CD4-positive, alpha-beta T cell treated with Interleukin-12 subunit alpha and Interleukin-12 subunit beta, for 1 hour (primary cell): ENCODE data around the gene FLVCR1.
"Not testable (repeated sequence)": the region's sequence is repeated elsewhere in the genome, so short reads cannot be mapped to it uniquely, and the experiment has no call there.

Experiments
- DNase-seq: peaks from one replicate; pipeline ENCODE4 v3.0.0-alpha.2; 2020

The FLVCR1 gene

DNA sequence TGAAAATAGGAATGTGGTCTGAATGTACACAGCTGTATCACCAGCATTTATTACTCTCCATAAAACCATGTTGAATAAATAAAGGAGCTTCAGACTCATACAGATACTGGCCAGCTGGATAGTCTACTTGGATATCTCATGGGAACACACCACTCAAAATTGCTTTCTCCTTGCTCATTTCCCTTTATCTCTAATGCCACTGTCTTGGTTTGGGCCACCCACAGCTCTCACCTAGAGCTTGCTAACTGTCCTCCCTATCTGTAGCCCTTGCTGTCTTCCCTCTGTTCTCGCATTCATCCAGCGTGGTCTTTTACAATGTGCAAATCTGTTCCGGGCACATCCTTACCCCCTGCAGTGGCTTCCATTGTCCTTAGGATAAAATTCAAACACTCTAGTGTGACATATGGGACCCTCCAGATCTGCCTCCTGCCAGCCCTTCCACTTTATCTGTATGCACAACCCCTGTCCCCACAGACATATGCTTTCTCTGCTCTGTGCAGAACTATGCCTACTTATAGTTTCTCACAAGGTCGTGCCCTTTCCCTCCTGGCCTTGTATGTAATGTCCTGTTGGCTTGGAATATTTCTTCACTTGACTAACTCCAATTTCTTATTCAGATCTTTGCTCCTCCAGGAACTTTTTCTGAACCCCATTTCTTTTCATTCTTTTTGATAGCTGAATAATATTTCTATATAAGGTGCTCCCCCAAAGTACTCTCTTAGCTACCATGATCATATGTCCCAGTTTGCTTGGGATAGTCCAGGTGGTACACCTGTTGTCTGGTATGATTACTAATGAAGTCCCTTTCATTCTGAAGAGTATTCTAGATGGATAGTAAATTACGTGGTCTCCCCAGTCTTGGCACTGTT, 2.9 kb downstream of the FLVCR1 start:
- no peak for DNase-seq

DNA sequence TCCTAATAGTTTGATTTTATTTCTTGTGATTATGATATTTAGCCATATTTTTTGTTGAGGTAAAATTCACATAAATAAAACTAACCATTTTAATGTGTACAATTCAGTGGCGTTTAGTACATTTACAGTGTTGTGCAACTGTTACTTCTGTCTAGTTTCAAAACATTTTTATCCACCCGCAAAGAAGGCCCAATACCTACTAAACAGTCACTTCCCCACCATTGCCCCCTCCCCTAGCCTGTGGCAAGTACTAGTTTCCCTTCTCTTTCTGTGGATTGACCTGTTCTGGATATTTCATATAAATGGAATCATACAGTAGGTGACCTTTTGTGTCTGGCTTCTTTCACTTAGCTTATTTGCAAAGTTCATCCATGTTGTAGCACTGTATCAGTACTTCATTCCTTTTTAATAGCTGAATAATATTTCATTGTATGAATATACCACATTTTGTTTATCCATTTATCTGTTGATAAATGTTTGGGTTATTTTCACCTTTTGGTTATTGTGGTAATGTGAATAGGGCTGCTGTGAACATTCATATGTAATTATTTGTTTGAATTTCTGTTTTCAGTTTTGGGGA, 4.1 kb downstream of the FLVCR1 start:
- DNase-seq, result no peak

DNA sequence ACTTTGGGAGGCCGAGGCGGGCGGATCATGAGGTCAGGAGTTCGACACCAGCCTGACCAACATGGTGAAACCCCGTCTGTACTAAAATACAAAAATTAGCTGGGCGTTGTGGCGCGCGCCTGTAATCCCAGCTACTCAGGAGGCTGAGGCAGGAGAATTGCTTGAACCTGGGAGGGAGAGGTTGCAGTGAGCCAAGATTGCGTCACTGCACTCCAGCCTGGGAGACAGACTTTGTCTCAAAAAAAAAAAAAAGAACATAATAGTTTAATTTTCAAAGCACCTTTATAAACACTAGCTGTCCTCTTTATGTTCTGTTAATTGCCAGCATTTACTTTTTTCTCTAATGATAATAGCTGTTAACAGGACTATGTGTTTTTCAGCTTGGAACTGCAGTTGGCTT, 5.3 kb downstream of the FLVCR1 start:
- DNase-seq, result not testable (repeated sequence)

DNA sequence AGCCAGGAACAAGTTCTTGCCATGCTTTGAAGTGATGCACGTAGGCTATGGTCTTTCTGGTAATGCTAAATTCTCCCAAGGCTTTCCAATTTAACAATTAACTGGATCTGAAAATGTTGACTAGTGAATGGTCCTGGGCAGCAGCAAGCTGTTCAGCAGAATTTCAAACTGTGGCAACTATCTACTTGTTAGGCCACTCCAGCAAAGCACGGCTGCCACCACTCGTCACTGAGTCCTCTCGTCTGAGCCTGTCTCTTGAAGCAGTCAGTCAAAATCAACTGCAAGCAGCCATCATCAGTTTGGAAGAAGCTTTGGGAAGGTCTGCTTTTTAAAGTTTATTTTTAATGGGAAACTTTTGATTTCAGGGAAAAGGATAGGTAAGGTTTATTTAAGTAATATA, 6.1 kb downstream of the FLVCR1 start:
- no peak for DNase-seq

DNA sequence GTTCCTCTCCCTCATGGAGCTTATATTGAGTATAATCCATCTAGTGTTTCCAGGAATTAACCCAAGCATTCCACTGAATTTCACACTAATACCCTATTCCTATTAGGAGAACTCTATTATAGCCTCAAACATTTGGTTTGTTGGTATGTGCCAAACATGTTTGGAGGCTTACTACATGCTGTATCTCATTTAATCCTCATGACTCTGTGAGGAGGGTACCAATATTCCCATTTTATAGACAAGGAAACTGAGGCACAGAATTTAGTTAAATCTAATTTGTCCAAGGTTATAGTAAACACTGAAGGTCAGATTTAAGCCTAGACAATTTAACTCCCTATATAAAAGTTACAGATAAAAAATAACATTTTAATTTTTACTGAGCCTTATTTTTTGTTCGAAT, 9.1 kb downstream of the FLVCR1 start:
- DNase-seq, result no peak

DNA sequence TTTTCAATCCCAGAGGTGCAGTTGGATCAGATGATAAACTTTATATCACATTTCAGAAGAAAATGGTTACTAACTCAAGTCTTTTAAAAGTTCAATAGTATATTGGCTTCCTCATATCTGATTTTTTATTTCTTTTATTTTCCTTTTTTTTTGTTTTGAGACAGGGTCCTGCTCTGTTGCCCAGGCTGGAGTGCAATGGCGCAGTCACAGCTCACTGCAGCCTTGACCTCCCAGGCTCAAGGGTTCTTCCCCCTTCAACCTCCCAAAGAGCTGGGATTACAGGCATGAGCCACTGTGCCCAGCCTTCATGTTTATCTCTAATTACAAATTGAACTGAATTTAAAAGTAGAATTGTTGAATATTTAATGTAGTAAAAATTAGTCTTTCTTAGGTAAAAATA, 13.9 kb downstream of the FLVCR1 start:
- no peak for DNase-seq

DNA sequence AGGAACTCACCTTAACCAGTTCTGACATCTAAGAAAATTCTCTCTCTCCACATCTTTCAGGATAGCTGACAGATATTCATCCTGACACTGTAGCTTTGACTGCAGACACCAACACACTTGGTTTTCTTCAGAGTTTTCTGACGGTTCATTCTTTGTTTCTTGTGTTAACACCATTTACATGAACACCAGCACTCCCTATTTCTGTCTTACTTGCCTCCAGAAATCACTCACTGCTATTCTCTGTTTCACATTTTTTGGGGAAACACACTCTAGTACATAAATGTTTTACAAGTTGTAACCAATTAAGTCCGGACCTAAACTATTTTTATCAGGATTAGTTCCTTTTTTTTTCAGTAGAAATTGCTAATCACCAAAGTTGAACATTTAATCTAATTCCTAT, 15.4 kb downstream of the FLVCR1 start:
- no peak for DNase-seq

DNA sequence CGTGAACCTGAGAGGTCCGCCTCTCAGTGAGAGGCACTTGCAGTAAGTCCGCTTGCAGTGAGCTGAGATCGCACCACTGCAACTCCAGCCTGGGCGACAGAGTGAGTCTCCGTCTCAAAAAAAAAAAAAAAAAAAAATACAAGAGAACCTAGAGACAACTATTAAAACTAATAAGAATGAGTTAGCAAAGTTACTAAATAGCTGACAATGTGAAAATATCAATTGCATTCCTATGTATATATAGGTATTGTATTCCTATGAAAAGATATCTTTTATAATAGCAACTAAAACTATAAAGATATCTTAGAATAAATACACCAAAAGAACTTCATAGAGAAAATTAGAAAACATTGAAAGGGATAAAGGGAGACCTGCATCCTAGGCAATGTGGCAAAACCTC, 20.3 kb downstream of the FLVCR1 start:
- DNase-seq, result no peak

DNA sequence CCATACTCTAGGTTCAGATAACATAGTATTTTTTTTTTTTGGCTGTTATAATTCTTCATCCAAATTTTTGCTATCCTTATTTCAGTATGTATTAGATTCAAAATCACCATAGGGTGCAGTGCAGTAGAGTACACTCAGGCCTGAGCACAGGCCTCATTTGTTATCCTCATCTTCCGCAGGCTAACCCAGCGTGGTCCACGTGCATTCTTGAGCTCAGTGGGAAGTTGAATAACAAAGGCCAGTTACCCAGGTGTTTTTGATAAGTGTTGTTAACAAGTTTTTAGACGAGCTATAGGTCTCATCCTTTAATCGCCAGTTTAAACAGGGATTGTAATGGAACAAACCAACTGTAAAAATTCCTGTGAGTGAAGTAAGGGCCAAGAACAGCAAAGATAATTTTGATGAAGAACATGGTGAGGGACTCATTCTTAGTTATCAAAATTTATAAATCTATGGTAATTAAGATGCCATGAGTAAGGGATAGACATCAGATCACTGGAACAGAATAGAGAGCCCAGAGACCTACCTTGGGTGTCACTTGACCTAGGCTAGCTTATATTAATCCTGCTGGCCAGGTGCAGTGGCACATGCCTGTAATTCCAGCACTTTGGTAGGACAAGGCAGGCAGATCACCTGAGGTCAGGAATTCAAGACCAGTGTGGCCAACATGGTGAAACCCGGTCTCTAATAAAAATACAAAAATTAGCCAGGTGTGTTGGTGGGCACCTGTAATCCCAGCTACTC, 22.0 kb downstream of the FLVCR1 start:
- DNase-seq, result no peak

DNA sequence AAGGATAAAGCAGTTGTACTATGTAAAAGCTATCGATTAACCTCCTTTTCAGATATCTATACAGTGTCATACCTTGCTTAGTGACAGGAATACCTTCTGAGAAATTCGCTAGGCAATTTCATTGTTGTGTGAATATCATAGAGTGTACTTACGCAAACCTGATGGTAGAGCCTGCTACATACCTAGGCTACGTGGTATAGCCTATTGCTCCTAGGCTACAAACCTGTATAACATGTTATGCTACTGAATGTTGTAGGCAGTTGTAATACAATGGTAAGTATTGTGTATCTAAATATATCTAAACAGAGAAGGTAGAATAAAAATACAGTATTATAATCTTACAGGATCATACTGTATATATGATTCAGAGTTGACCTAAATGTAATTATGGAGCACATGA, 26.5 kb downstream of the FLVCR1 start:
- DNase-seq, result no peak

DNA sequence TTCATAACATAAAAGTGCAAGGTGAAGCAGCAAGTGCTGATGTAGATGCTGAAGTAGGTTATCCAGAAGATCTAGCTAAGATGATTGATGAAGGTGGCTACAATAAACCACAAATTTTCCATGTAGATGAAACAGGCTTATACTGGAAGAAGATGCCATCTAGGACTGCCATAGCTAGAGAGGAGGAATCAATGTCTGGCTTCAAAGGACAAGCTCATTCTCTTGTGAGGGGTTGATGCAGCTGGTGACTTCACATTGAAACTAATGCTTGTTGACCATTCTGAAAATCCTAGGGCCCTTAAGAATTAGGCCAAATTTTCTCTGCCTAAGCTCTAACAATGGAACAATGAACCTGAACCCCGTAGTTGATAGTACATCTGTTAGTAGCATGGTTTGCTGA, 34.0 kb downstream of the FLVCR1 start:
- DNase-seq, result no peak

DNA sequence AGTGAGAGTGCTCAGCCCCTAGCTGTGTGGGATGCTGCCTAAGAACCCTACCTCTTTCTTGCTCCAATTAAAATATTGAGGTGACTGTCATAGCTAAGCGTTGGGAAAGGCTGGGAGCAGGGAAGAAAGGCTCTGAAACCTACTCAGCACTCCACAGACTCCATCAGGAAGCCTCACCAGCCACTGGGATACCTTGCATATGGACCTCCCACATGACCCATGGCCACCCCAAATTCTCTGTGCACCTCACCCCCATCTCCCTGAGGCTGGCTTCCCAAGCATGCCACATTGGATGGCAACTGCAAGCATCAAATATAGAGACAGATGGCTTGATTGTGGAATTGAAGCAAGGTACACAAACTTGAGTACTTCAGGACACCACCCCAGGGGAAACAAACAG, 41.8 kb downstream of the FLVCR1 start:
- DNase-seq, result no peak

DNA sequence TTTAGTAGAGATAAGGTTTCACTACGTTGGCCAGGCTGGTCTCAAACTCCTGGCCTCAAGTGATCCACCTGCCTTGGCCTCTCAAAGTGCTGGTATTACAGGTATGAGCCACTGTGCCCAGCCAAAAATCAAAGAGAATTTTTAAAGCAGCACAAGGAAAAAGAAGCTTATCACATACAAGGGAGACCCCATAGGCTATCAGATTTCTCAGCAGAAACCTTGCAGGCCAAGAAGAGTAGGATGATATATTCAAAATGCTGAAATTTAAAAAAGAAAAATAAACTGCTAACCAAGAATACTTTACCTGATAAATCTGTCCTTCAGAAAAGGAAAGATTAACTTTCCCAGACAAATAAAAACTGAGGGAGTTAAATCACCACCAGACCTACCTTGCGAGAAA, 43.2 kb downstream of the FLVCR1 start:
- no peak for DNase-seq

DNA sequence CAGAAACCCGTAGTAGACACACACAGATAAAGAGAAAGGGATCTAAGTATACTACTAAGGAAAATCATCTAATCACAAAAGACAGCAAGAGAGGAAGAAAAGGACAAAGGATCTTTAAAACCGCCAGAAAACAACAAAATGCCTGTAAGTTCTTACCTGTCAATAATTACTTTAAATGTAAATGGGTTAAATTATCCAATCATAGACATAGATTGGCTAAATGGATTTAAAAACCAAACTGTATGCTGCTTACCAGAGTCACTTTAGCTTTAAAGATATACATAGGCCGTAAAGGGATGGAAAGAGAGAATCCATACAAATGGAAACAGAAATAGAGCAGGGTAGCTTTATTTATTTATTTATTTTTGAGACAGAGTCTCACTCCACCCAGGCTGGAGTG, 44.0 kb downstream of the FLVCR1 start:
- DNase-seq, result no peak

DNA sequence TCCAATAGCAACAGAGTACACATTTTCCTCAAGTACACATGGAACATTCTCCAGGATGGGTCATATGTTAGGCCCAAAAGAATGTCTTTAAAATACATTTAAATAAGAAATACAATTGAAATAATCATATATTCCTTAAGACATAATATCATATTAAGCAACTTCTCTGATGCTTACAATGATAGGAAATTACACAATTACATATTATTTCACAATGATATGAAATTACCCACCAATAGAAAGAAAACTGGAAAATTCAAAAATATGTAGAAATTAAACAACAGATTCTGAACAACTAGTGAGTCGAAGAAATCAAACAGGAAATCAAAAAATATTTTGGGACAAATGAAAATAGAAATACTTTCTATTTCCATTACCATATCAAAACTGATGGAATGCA, 45.6 kb downstream of the FLVCR1 start:
- DNase-seq, result no peak

DNA sequence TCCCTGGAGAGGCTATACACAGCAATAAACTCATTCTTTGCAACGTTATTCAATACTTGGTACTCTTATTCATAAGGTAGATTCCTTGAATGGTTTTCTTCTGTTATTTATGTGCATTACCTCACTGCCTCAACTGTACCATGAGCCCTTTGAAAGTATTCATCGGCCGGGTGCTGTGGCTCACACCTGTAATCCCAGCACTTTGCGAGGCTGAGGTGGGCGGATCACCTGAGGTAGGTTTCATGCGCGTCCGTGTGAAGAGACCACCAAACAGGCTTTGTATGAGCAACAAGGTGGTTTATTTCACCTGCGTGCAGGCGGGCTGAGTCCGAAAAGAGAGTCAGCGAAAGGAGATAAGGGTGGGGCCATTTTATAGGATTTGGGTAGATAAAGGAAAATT, 50.0 kb downstream of the FLVCR1 start:
- not testable (repeated sequence) for DNase-seq

DNA sequence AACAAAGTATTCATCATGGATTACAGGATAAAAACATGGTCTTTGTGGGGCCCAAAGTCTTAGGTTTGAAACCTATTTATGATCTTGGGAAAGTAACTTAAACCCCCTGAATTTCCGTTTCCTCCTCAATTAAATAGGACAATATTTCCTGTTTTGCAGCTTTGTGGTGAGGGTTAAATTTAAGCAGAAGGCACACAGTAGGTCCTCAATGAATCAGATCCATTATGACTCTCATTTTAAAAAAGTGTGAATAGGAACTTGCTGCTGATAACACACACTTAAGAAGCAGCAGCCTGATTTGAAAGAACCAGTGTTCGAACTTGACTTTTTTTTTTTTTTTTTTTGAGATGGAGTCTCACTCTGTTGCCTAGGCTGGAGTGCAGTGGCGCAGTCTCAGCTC, 50.9 kb downstream of the FLVCR1 start:
- DNase-seq, result no peak

DNA sequence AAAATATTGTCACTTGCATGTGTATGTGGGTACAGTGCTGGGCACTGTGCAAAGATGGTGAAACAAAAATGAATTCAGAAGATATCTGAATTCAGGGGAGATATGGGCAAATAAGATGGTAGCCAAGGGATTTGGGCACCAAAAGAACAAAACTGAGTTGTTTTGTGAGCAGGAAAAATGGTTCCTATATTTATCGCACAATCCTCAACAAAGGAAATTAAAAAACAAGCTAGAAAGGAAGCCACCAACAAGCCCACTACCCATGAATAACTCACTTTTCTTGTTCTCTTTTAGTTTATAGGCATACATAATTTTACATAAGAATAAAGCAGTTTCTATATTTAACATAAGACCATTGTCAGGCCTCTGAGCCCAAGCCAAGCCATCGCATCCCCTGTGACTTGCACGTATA, 51.6 kb downstream of the FLVCR1 start:
- no peak for DNase-seq

DNA sequence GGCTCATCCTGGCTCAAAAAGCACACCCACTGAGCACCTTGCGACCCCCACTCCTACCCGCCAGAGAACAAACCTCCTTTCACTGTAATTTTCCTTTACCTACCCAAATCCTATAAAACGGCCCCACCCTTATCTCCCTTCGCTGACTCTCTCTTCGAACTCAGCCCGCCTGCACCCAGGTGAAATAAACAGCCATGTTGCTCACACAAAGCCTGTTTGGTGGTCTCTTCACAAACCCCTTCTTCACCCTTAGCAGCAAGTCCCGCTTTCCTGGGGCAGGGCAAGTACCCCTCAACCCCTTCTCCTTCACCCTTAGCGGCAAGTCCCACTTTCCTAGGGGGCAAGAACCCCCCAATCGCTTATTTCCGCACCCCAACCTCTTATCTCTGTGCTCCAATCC, 52.1 kb downstream of the FLVCR1 start:
- DNase-seq, result not testable (repeated sequence)

DNA sequence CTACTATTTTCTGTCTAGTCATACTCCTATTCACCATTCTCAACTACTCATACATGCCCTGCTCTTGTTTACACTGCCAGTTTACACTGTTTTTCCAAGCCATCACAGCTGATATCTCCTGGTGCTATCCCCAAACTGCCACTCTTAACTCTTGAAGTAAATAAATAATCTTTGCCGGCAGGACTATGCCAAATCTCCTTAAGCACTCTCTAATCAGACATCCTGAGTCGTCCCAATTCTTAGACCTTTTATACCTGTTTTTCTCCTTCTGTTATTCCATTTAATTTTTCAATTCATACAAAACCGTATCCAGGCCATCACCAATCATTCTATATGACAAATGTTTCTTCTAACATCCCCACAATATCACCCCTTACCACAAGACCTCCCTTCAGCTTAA, 55.6 kb downstream of the FLVCR1 start:
- DNase-seq, result not testable (repeated sequence)

DNA sequence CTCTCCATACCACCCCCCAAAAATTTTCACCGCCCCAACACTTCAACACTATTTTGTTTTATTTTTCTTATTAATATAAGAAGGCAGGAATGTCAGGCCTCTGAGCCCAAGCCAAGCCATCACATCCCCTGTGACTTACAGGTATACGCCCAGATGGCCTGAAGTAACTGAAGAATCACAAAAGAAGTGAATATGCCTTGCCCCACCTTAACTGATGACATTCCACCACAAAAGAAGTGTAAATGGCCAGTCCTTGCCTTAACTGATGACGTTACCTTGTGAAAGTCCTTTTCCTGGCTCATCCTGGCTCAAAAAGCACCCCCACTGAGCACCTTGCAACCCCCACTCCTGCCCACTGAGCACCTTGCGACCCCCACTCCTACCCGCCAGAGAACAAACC, 56.0 kb downstream of the FLVCR1 start:
- not testable (repeated sequence) for DNase-seq

DNA sequence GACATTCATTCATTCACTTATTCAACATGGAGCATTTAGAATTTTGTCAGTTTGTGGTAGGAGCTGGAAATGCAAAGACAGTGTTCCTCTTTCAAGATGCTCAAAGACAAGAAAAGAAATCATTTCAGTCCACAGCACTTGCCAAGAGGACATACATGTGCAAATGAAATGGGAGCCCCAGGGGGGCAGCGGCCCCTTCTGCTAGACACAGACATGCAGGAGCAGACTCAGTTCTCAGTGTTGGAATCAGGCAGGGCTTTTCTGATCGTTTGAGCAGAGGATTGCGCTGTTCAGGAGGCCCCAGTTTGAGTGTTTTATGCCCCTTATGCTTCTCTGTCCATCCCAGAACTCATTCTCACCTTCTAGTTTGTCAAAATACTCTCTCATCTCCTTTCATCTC, 56.7 kb downstream of the FLVCR1 start:
- DNase-seq, result no peak

DNA sequence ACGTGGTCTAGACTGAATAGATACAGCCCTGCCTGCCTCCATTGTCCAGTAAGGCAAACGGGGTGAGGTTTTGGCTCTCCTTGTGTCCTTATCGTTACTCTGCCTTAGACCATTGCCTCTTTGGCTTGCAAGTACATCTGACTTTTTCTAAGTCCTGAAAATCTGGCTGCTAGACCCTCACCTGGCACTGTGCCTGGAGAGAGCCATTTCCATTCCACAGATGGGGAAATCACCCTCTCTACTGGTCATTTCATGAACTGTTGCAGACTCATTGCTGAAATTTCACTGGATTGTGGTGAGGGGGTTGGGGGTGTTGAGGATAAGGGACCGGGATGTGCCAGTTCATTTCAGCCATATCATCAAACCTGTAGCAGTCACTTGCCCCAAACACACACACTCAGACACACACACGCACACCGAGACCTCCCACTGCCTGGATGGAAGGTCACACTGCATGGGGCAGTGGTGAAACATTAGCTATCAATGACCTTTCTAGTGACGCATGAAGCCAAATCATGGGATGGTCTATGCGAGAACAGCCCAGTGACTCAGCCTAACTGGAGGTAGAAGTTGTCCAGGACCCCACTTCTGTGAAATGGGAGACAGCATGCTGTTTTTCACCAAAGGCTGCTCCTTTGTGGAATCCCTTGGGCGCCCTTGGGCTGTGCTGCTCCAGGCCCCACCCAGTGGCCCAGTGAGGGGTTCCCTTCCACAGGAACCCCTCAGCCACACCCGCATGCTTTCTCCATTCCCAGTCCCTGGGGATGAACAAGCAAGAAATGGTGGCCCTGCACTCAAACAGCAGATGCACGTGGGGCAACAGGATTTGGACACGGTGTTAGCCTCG, 57.4 kb downstream of the FLVCR1 start:
- no peak for DNase-seq
